ENCODE measurements around the gene TLL2.

DNA sequence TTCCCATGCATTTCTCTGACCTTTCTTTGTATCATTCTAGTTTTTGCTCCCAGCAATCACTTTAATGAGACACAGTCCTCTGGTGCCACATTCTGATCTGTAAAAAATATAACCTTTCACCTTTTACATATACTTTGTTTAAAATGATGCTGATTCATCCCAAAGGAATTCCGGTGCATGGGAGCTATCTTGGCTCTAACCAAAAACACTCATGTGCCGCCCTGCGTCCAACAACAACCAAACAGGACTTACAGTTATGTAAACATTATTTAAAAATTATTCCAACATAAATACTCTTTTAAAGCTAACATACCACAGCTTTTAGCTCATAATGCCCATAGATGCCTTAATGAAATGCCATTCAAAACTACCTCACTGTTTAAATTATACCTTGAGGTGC lies 147.2 kb downstream of the TLL2 start:
- no peak for TF ChIP-seq POLR2A (IDR thresholded peaks at IDR 0.05)
- TF ChIP-seq, protein P1, sequence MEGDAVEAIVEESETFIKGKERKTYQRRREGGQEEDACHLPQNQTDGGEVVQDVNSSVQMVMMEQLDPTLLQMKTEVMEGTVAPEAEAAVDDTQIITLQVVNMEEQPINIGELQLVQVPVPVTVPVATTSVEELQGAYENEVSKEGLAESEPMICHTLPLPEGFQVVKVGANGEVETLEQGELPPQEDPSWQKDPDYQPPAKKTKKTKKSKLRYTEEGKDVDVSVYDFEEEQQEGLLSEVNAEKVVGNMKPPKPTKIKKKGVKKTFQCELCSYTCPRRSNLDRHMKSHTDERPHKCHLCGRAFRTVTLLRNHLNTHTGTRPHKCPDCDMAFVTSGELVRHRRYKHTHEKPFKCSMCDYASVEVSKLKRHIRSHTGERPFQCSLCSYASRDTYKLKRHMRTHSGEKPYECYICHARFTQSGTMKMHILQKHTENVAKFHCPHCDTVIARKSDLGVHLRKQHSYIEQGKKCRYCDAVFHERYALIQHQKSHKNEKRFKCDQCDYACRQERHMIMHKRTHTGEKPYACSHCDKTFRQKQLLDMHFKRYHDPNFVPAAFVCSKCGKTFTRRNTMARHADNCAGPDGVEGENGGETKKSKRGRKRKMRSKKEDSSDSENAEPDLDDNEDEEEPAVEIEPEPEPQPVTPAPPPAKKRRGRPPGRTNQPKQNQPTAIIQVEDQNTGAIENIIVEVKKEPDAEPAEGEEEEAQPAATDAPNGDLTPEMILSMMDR (IDR thresholded peaks at IDR 0.05): no peak
